Loucy (cell line): ENCODE data around the gene SDK1.

ENCODE experiments used
- H2AFZ ChIP-seq: fragments of 200-600 bp; sonication (generic); 2 replicates; pipeline ENCODE4 v1.6.0; 2016; ENCODE audit warnings: antibody characterized with exemption, mild to moderate bottlenecking, low read length, moderate library complexity
- H3F3A ChIP-seq: fragments of 200-600 bp; 2 replicates; pipeline ENCODE4 v1.6.0; 2016; ENCODE audit warnings: antibody characterized with exemption, low read depth, mild to moderate bottlenecking
- H3K27me3 ChIP-seq: fragments of 200-600 bp; sonication (generic); 2 replicates; pipeline ENCODE4 v1.6.1; 2014; ENCODE audit warnings: low read length, mild to moderate bottlenecking; ENCODE audit not compliant: insufficient read depth, poor library complexity, severe bottlenecking
- H3K36me3 ChIP-seq: fragments of 200-600 bp; sonication (generic); 2 replicates; pipeline ENCODE4 v1.6.1; 2016; ENCODE audit warnings: low read length; ENCODE audit not compliant: insufficient read depth
- H3K4me1 ChIP-seq: fragments of 200-600 bp; sonication (generic); 2 replicates; pipeline ENCODE4 v1.5.1; 2014; ENCODE audit warnings: low read length, mild to moderate bottlenecking; ENCODE audit not compliant: insufficient read depth, poor library complexity, severe bottlenecking
- H3K4me2 ChIP-seq: fragments of 200-600 bp; sonication (generic); 2 replicates; pipeline ENCODE4 v1.6.0; 2014; ENCODE audit warnings: antibody characterized with exemption, low read length, low read depth, mild to moderate bottlenecking; ENCODE audit not compliant: poor library complexity, severe bottlenecking
- H3K4me3 ChIP-seq: fragments of 200-600 bp; sonication (generic); 2 replicates; pipeline ENCODE4 v1.5.1; 2014; ENCODE audit warnings: low read length, mild to moderate bottlenecking, mixed read lengths; ENCODE audit not compliant: poor library complexity, severe bottlenecking
- H3K79me2 ChIP-seq: fragments of 200-600 bp; sonication (generic); 2 replicates; pipeline ENCODE4 v1.6.1; 2014; ENCODE audit warnings: low read length; ENCODE audit not compliant: insufficient read depth
- H3K9ac ChIP-seq: fragments of 200-600 bp; sonication (generic); 2 replicates; pipeline ENCODE4 v1.6.0; 2014; ENCODE audit warnings: mild to moderate bottlenecking, low read depth, low read length, moderate library complexity; ENCODE audit not compliant: poor library complexity, severe bottlenecking
- H3K9me2 ChIP-seq: fragments of 200-600 bp; sonication (generic); replicated peaks from 2 replicates; pipeline ENCODE4 v1.6.1; 2016; ENCODE audit warnings: low read depth, low read length, mixed read lengths
- H3K9me3 ChIP-seq: fragments of 200-600 bp; sonication (generic); 2 replicates; pipeline ENCODE4 v1.6.1; 2014; ENCODE audit warnings: mild to moderate bottlenecking, antibody characterized with exemption, low read length, low read depth; ENCODE audit not compliant: insufficient read depth
- H4K20me1 ChIP-seq: fragments of 200-600 bp; sonication (generic); 2 replicates; pipeline ENCODE4 v1.6.0; 2014; ENCODE audit warnings: antibody characterized with exemption, low read length, mild to moderate bottlenecking; ENCODE audit not compliant: insufficient read depth, poor library complexity, severe bottlenecking
- EZH2phosphoT487 ChIP-seq: fragments of 200-600 bp; IDR thresholded peaks from 2 replicates; pipeline ENCODE4 v1.6.1; 2018; ENCODE audit warnings: antibody characterized with exemption, mild to moderate bottlenecking, moderate library complexity, borderline replicate concordance
- TF ChIP-seq, protein P1 (sequence below): fragments of 200-600 bp; sonication (generic); conservative IDR thresholded peaks from 2 replicates; pipeline ENCODE4 v1.5.1; 2014; ENCODE audit warnings: mild to moderate bottlenecking, antibody characterized with exemption, low read length

SDK1 gene

DNA sequence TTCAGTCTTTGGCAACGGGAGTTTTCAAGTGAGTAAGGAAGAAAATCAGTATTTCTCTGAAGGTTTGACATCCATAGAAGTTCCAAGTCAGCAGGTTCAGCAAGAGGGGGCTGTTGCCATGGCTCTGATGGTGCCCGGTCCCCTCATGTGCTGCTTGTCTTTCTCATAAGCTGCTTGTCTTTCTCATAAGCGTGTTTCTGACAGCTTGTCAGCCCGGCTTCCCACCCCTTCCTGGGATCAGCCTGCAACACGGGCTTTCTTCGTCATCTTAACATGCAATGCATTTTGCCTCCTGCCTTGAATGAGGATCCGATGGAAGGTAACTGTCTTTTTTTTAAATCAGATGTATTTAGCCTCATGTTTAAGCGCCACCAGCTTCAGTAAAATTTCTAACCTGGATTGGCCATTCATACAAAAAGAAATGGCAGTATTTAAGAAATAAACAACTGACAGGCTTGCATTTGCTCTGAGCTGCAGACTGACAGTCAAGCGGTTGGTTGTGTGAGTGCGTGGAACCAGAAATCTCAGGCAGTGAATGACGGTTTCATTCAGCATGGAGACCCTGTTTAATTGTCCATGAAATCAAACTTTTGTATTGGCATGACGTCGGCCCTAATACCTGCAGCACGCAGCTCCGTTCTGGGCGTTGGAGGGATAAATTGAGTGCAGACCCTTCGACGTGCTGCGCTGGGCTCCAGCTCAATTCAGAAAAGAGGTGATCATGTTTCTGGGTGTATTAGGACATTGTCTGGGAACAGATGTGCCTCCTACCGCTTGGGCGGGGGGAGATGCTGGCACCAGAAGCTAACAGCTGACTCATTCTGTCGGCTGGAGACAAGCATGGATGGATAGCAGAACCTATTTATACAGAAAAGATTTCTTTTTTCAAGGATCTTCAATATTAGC, 926.3 kb downstream of the SDK1 start:
- Histone ChIP-seq H3K9ac (no peak overlapping the region), H3F3A (no peaks in the 10 kb centered on the region), H3K9me2 (no peaks in the 10 kb centered on the region), H3K4me3 (no peak overlapping the region), H3K4me1 (no peaks in the 10 kb centered on the region), H2AFZ (no peak overlapping the region), H3K4me2 (no peak overlapping the region), H3K79me2 (no peaks in the 10 kb centered on the region), H3K36me3 (no peaks in the 10 kb centered on the region), H4K20me1 (no peaks in the 10 kb centered on the region), H3K27me3 (no peaks in the 10 kb centered on the region), H3K9me3 (peaks cover 11% of the 10 kb centered on the region; the same call in 1 of the 2 replicates)
- no peak for TF ChIP-seq EZH2phosphoT487
- TF ChIP-seq, protein P1, sequence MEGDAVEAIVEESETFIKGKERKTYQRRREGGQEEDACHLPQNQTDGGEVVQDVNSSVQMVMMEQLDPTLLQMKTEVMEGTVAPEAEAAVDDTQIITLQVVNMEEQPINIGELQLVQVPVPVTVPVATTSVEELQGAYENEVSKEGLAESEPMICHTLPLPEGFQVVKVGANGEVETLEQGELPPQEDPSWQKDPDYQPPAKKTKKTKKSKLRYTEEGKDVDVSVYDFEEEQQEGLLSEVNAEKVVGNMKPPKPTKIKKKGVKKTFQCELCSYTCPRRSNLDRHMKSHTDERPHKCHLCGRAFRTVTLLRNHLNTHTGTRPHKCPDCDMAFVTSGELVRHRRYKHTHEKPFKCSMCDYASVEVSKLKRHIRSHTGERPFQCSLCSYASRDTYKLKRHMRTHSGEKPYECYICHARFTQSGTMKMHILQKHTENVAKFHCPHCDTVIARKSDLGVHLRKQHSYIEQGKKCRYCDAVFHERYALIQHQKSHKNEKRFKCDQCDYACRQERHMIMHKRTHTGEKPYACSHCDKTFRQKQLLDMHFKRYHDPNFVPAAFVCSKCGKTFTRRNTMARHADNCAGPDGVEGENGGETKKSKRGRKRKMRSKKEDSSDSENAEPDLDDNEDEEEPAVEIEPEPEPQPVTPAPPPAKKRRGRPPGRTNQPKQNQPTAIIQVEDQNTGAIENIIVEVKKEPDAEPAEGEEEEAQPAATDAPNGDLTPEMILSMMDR = no peak

GRCh38 chr7:4230352-4230751, 929.3 kb downstream of the SDK1 start:
- TF ChIP-seq EZH2phosphoT487 = no peak
- TF ChIP-seq, protein P1 = no peak
- no peaks in the 10 kb centered on the region for H4K20me1 ChIP-seq
- no peaks in the 10 kb centered on the region for H3K79me2 ChIP-seq
- peaks cover 12% of the 10 kb centered on the region; the same call in 1 of the 2 replicates for H3K9me3 ChIP-seq
- no peak overlapping the region for H3K9ac ChIP-seq
- no peak overlapping the region for H3K4me2 ChIP-seq
- no peaks in the 10 kb centered on the region for H3K4me1 ChIP-seq
- H3F3A ChIP-seq = no peaks in the 10 kb centered on the region
- no peak overlapping the region for H3K4me3 ChIP-seq
- H3K9me2 ChIP-seq = no peaks in the 10 kb centered on the region
- H3K27me3 ChIP-seq = no peaks in the 10 kb centered on the region
- no peak overlapping the region for H2AFZ ChIP-seq
- no peaks in the 10 kb centered on the region for H3K36me3 ChIP-seq

DNA sequence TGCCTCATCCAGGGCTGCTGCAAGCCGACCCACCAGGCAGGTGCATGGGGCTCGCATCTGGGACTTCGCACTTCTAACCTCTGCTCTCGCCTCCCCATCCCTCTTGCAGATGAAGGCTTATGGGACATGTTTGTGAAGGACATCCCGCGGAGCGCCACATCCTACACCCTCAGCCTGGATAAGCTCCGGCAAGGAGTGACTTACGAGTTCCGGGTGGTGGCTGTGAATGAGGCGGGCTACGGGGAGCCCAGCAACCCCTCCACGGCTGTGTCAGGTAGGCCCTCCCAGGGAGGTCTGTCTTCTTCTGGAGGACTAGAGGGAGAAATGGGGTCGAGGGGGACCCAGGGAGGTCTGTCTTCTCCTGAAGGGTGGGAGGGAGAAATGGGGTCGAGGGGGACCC, 932.1 kb downstream of the SDK1 start:
- Histone ChIP-seq H3F3A (no peaks in the 10 kb centered on the region), H2AFZ (no peak overlapping the region), H3K9ac (no peak overlapping the region), H3K36me3 (no peaks in the 10 kb centered on the region), H3K9me3 (peaks cover 11% of the 10 kb centered on the region; the same call in 1 of the 2 replicates), H3K4me2 (no peak overlapping the region), H4K20me1 (no peaks in the 10 kb centered on the region), H3K27me3 (no peaks in the 10 kb centered on the region), H3K9me2 (no peaks in the 10 kb centered on the region), H3K79me2 (no peaks in the 10 kb centered on the region), H3K4me3 (no peak overlapping the region), H3K4me1 (no peaks in the 10 kb centered on the region)
- no peak for TF ChIP-seq EZH2phosphoT487
- TF ChIP-seq, protein P1 = no peak
